H9 (cell line): ENCODE results near the gene ADH5. TPM values are rescaled to one million over a fixed set of nuclear protein-coding genes. Genes with fewer than 3 reads are reported as not detected.

Source experiments
- DNase-seq: peaks from one replicate; pipeline ENCODE4 v3.0.0-alpha.2; 2017
- H2AFZ ChIP-seq: one replicate; pipeline ENCODE4 v1.6.1; 2013; ENCODE audit warnings: mild to moderate bottlenecking, low read length, control low read depth, moderate library complexity
- H2AK5ac ChIP-seq: 2 replicates; pipeline ENCODE4 v1.6.1; 2013; ENCODE audit warnings: low read length, control low read depth, mixed read lengths; ENCODE audit not compliant: insufficient read length
- H2BK120ac ChIP-seq: one replicate; pipeline ENCODE4 v1.6.1; 2013; ENCODE audit warnings: low read depth, mild to moderate bottlenecking, low read length, control low read depth, inconsistent platforms; ENCODE audit not compliant: poor library complexity, severe bottlenecking
- H2BK12ac ChIP-seq: 2 replicates; pipeline ENCODE4 v1.6.1; 2013; ENCODE audit warnings: low read length, control low read depth, mixed read lengths, low read depth; ENCODE audit not compliant: insufficient read length
- H2BK15ac ChIP-seq: 2 replicates; pipeline ENCODE4 v1.6.1; 2013; ENCODE audit warnings: low read depth, low read length, control low read depth
- H2BK20ac ChIP-seq: one replicate; pipeline ENCODE4 v1.6.1; 2013; ENCODE audit warnings: low read depth, mild to moderate bottlenecking, low read length, control low read depth, inconsistent platforms; ENCODE audit not compliant: poor library complexity, severe bottlenecking
- H2BK5ac ChIP-seq: 2 replicates; pipeline ENCODE4 v1.6.1; 2013; ENCODE audit warnings: low read length, control low read depth, mixed read lengths; ENCODE audit not compliant: insufficient read length
- H3K14ac ChIP-seq: 2 replicates; pipeline ENCODE4 v1.6.1; 2013; ENCODE audit warnings: low read length, control low read depth; ENCODE audit not compliant: insufficient read depth
- H3K18ac ChIP-seq: 2 replicates; pipeline ENCODE4 v1.6.1; 2013; ENCODE audit warnings: low read depth, mild to moderate bottlenecking, mixed read lengths, low read length, control low read depth; ENCODE audit not compliant: insufficient read length
- H3K23ac ChIP-seq: 2 replicates; pipeline ENCODE4 v1.6.1; 2013; ENCODE audit warnings: low read length, control low read depth, mixed read lengths, low read depth; ENCODE audit not compliant: insufficient read length
- H3K23me2 ChIP-seq: 2 replicates; pipeline ENCODE4 v1.6.1; 2013; ENCODE audit warnings: low read depth, mild to moderate bottlenecking, mixed read lengths, low read length, control low read depth; ENCODE audit not compliant: insufficient read length, poor library complexity, severe bottlenecking
- H3K27ac ChIP-seq: 2 replicates; pipeline ENCODE4 v1.5.1; 2013; ENCODE audit warnings: low read length, control low read depth, mixed read lengths, low read depth; ENCODE audit not compliant: insufficient read length
- H3K27me3 ChIP-seq: 2 replicates; pipeline ENCODE4 v1.6.1; 2013; ENCODE audit warnings: low read length, control low read depth, inconsistent platforms; ENCODE audit not compliant: insufficient read depth
- H3K4ac ChIP-seq: 2 replicates; pipeline ENCODE4 v1.6.1; 2013; ENCODE audit warnings: low read depth, mild to moderate bottlenecking, control low read depth, inconsistent platforms, low read length, moderate library complexity
- H3K4me1 ChIP-seq: 2 replicates; pipeline ENCODE4 v1.6.1; 2013; ENCODE audit warnings: low read length, control low read depth, inconsistent platforms; ENCODE audit not compliant: insufficient read depth
- H3K4me2 ChIP-seq: 2 replicates; pipeline ENCODE4 v1.6.1; 2013; ENCODE audit warnings: low read length, control low read depth, mixed read lengths; ENCODE audit not compliant: insufficient read length, insufficient read depth
- H3K56ac ChIP-seq: 2 replicates; pipeline ENCODE4 v1.6.1; 2013; ENCODE audit warnings: low read depth, mild to moderate bottlenecking, mixed read lengths, low read length, control low read depth; ENCODE audit not compliant: insufficient read length
- H3K79me1 ChIP-seq: 2 replicates; pipeline ENCODE4 v1.6.1; 2013; ENCODE audit warnings: low read depth, mild to moderate bottlenecking, moderate library complexity, low read length, control low read depth, inconsistent platforms; ENCODE audit not compliant: insufficient read depth, poor library complexity, severe bottlenecking
- H3K79me2 ChIP-seq: 2 replicates; pipeline ENCODE4 v1.6.1; 2013; ENCODE audit warnings: low read length, control low read depth, inconsistent platforms; ENCODE audit not compliant: insufficient read depth
- H3K9ac ChIP-seq: 2 replicates; pipeline ENCODE4 v1.6.1; 2013; ENCODE audit warnings: low read length, control low read depth, mixed read lengths; ENCODE audit not compliant: insufficient read length; ENCODE audit errors: extremely low read depth
- H3K9me3 ChIP-seq: one replicate; pipeline ENCODE4 v1.6.1; 2013; ENCODE audit warnings: low read depth, low read length, inconsistent platforms; ENCODE audit not compliant: control insufficient read depth
- H3T11ph ChIP-seq: one replicate; pipeline ENCODE4 v1.6.1; 2013; ENCODE audit warnings: mild to moderate bottlenecking, low read length, control low read depth, inconsistent platforms
- H4K20me1 ChIP-seq: one replicate; pipeline ENCODE4 v1.6.1; 2013; ENCODE audit not compliant: control insufficient read depth, insufficient read length, insufficient read depth
- H4K5ac ChIP-seq: 2 replicates; pipeline ENCODE4 v1.6.1; 2013; ENCODE audit warnings: low read depth, mild to moderate bottlenecking, mixed read lengths, low read length, control low read depth; ENCODE audit not compliant: insufficient read length
- H4K8ac ChIP-seq: replicated peaks from 2 replicates; pipeline ENCODE4 v1.6.1; 2013; ENCODE audit warnings: low read length, control low read depth, mixed read lengths, low read depth; ENCODE audit not compliant: insufficient read length
- H4K91ac ChIP-seq: 2 replicates; pipeline ENCODE4 v1.6.1; 2013; ENCODE audit warnings: low read depth, mild to moderate bottlenecking, moderate library complexity, mixed read lengths, low read length, control low read depth; ENCODE audit not compliant: insufficient read length
- H3K27ac Mint-ChIP-seq, 3 experiments: 2 replicates in 2 of 3; 3 replicates in 1 of 3; pipeline ENCODE4 v1.8.0; 2020 to 2021; ENCODE audit warnings: mixed read lengths in 3 of 3, mild to moderate bottlenecking in 1 of 3, moderate library complexity in 1 of 3
- H3K27me3 Mint-ChIP-seq: 2 replicates; pipeline ENCODE4 v1.8.0; 2021; ENCODE audit warnings: low read depth, mild to moderate bottlenecking, moderate library complexity, mixed read lengths
- H3K36me3 Mint-ChIP-seq, 3 experiments: 2 replicates in 2 of 3; 3 replicates in 1 of 3; pipeline ENCODE4 v1.8.0; 2020 to 2021; ENCODE audit warnings: low read depth in 3 of 3, mixed read lengths in 3 of 3; ENCODE audit not compliant: insufficient read depth in 1 of 3
- H3K4me1 Mint-ChIP-seq, 2 experiments: 2 replicates each; pipeline ENCODE4 v1.8.0; 2020; ENCODE audit warnings: mixed read lengths in 2 of 2
- H3K4me3 Mint-ChIP-seq, 2 experiments: 2 replicates in 1 of 2; 3 replicates in 1 of 2; pipeline ENCODE4 v1.8.0; 2020 to 2021; ENCODE audit warnings: mild to moderate bottlenecking in 2 of 2, mixed read lengths in 2 of 2, moderate library complexity in 1 of 2
- H3K9me3 Mint-ChIP-seq, 2 experiments: 2 replicates in 1 of 2; 3 replicates in 1 of 2; pipeline ENCODE4 v1.8.0; 2020; ENCODE audit warnings: mild to moderate bottlenecking in 2 of 2, mixed read lengths in 2 of 2, moderate library complexity in 1 of 2
- CTCF ChIP-seq: fragments of 200-600 bp; sonication (generic); conservative IDR thresholded peaks from 3 replicates; pipeline ENCODE4 v1.8.0; 2021; ENCODE audit warnings: antibody characterized with exemption, mild to moderate bottlenecking
- WGBS: extraction: QIAGEN DNeasy Blood & Tissue Kit; methylation state at CpG from one replicate; pipeline ENCODE4 v1.1.7; 2013; ENCODE audit warnings: missing lambda C conversion rate, low lambda C conversion rate, mixed read lengths; ENCODE audit not compliant: insufficient read length; ENCODE audit errors: extremely low coverage; 5-methylcytosine and 5-hydroxymethylcytosine counted together
- total RNA-seq: library from RNA; stranded (reverse); gene quantifications from 2 replicates; pipeline ENCODE4 v1.2.1, GENCODE V29; 2021

The ADH5 gene
- total RNA-seq, 1 experiment from 2014 or later = 284 TPM

GRCh38 chr4:99090481-99091215 is 2.1 kb upstream of the ADH5 start:
- Histone ChIP-seq H2AFZ (no peak overlapping the region), H2BK5ac (no peak overlapping the region), H2BK20ac (no peak overlapping the region), H3K14ac (no peak overlapping the region), H2BK15ac (no peak overlapping the region), H3K56ac (no peak overlapping the region), H3K23ac (no peak overlapping the region), H3K23me2 (peaks cover 8% of the 10 kb centered on the region), H2BK120ac (no peak overlapping the region), H4K20me1 (no peaks in the 10 kb centered on the region), H3K9me3 (no peaks in the 10 kb centered on the region), H3K79me1 (no peaks in the 10 kb centered on the region), H3K18ac (no peak overlapping the region), H3K4ac (no peak overlapping the region), H4K8ac (no peak overlapping the region), H3T11ph (no peak overlapping the region), H3K4me1 (no peaks in the 10 kb centered on the region), H4K91ac (no peak overlapping the region), H4K5ac (no peak overlapping the region), H3K27me3 (no peaks in the 10 kb centered on the region), H3K9ac (no peak overlapping the region), H3K4me2 (peak overlapping the region; percentile 96), H3K79me2 (peaks cover 9% of the 10 kb centered on the region), H2AK5ac (no peak overlapping the region), H3K27ac (no peak overlapping the region), H2BK12ac (no peak overlapping the region)
- Mint-ChIP-seq H3K9me3 (no peaks in the 10 kb centered on the region; a peak in 3 of 5 replicates), H3K36me3 (peaks cover 0 to 17% (median 6%) of the 10 kb centered on the region in 3 experiments), H3K4me3 (peak overlapping the region; percentile 31 to 62; a peak in 4 of 5 replicates), H3K27me3 (no peaks in the 10 kb centered on the region), H3K27ac (peak overlapping the region in 1 of 3 experiments; percentile 11; a peak in 1 of 7 replicates), H3K4me1 (peaks cover 29 to 30% of the 10 kb centered on the region in 2 experiments)
- no peak for DNase-seq
- TF ChIP-seq CTCF = no peak
- WGBS = no CpG with 5 or more reads among the region's 2 CpGs
